Dendritic cell treated with granulocyte-macrophage colony-stimulating factor and Interleukin-4, amounts not matched to agents 40 ng/mL and 50 ng/mL, for 4 days (primary cell): ENCODE results near the gene HOXA6.

ENCODE experiments used
- H3K27ac Mint-ChIP-seq: one replicate; pipeline ENCODE4 v1.8.0; 2022; ENCODE audit warnings: mild to moderate bottlenecking, mixed read lengths
- H3K27me3 Mint-ChIP-seq: one replicate; pipeline ENCODE4 v1.8.0; 2022; ENCODE audit warnings: mild to moderate bottlenecking, mixed read lengths
- H3K36me3 Mint-ChIP-seq: one replicate; pipeline ENCODE4 v1.8.0; 2022; ENCODE audit warnings: low read depth, mixed read lengths
- H3K4me1 Mint-ChIP-seq: one replicate; pipeline ENCODE4 v1.8.0; 2022; ENCODE audit warnings: low read depth, mixed read lengths
- H3K4me3 Mint-ChIP-seq: one replicate; pipeline ENCODE4 v1.8.0; 2022; ENCODE audit warnings: mild to moderate bottlenecking, moderate library complexity, mixed read lengths
- H3K9me3 Mint-ChIP-seq: one replicate; pipeline ENCODE4 v1.8.0; 2022; ENCODE audit warnings: mixed read lengths
- intact Hi-C: fragments of 100-400 bp; cut with micrococcal nuclease; formaldehyde crosslinking; loops from one replicate; pipeline ENCODE4 v1.15.0; 2022

Gene HOXA6

DNA sequence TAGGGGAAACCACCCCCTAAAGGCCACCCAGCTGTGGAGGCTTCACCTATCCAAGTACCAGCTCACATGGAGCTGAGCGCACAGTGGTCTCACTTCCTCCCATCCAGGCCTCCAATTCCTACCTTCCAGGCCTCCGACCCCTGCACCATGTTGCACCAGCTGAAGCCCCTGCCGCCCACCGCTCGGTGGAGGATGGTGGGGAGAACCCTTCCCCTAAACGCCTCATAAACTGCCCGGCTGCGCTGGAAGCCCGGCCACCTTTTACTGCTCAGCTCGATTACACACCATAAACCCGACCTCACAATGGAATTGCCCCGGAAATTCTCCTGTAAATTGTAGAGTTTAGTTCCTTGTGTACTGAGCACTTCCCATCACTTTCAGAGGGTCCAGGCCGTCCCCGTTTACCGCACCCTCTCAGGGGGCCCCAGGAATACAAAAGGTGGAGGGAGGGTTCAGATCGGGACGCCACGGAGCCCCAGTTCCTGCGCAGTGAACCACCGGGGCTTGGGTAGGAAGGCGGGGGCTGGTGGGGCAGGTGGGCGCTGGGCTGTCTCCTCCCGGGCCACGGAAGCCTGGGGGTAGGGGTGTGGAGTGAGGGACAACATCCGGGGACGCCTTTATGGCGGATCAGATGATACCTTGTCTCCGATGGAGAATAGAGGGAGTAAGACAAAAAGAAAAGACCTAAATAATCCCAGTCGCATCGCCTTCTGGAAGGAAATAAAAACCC, 10.3 kb upstream of the HOXA6 start:
- Mint-ChIP-seq H3K4me3 (no peak overlapping the region), H3K27ac (no peak overlapping the region), H3K27me3 (peaks cover 89% of the 10 kb centered on the region), H3K4me1 (peaks cover 57% of the 10 kb centered on the region), H3K9me3 (no peaks in the 10 kb centered on the region), H3K36me3 (no peaks in the 10 kb centered on the region)
- intact Hi-C loops = loop anchor here (10.0 kb wide), 1 partner anchor 63 kb away; the partner anchor contains the start of gene HOXA1

DNA sequence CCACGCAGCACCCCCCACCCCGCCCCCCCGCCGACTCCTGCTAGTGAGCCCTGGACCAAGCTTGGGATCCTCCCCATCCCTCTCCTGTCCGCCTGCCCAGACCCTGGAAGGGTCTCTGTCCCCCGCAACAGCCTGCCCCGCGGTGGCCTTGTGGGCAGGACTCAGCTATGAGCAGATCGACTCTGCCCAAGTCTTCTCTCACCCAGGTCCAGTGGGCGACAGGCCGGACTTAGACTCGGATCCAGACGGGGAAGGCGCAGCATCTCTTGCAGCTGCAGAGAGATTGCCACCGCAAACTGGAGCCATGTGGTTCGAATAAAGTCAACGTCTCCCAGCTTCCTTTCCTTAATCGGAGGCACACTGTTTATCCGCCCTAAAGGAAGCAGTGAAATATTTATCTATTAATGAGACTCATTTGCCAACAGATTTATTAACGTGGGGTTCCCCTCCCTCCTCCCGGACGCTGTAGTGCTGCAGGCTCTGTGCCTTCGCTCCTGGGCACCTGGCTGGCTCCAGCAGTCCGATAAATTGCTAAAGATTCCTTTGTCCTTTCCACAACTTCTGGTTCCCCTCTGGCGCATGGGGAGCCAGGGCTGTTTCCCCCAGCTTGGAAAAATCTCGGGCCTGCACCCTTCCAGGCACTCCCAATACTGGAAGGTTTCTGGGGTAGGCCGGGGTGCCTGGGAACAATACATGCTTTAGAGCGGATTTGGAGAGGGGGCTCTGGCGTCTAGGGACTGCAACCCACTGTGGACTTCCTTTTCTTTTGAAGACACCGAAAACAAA, 9.5 kb upstream of the HOXA6 start:
- Mint-ChIP-seq H3K27ac (no peak overlapping the region), H3K4me3 (peak overlapping the region; percentile 42), H3K9me3 (no peaks in the 10 kb centered on the region), H3K27me3 (peaks cover 93% of the 10 kb centered on the region), H3K4me1 (peaks cover 62% of the 10 kb centered on the region), H3K36me3 (no peaks in the 10 kb centered on the region)
- intact Hi-C loops = loop anchor here (10.0 kb wide), 1 partner anchor 62 kb away; the partner anchor contains the start of gene HOXA1

DNA sequence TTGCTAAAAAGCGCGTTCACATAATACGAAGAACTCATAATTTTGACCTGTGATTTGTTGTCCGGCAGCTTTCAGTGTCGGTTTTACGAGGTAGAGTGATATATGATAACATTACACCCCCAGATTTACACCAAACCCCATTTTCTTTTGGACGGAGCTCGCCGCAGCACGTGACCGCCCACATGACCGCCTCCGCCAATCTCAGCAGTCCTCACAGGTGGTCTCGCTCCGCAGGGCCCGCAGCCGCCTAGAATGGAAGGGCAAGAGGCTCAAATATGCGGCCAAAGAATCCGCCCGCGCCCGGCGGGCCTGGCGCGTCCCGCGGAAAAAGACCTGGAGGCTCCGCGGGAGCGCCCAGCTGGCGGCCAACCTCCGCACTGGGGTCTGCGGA, 8.9 kb upstream of the HOXA6 start, which contains the start of gene HOXA7:
TSS of gene HOXA7 (minus strand) at position 168 of the 391 bp plus-strand sequence. CDS start at position 38, 130 bp downstream.
- peaks cover 64% of the 10 kb centered on the region for H3K4me1 Mint-ChIP-seq
- intact Hi-C loops = loop anchor here (10.0 kb wide), 1 partner anchor 62 kb away; the partner anchor contains the start of gene HOXA1
- no peaks in the 10 kb centered on the region for H3K9me3 Mint-ChIP-seq
- H3K27ac Mint-ChIP-seq = no peak within 1 kb of the TSS
- H3K4me3 Mint-ChIP-seq = peak within 1 kb of the TSS; percentile 73
- H3K27me3 Mint-ChIP-seq = peaks cover 93% of the 10 kb centered on the region
- no peaks in the 10 kb centered on the region for H3K36me3 Mint-ChIP-seq

DNA sequence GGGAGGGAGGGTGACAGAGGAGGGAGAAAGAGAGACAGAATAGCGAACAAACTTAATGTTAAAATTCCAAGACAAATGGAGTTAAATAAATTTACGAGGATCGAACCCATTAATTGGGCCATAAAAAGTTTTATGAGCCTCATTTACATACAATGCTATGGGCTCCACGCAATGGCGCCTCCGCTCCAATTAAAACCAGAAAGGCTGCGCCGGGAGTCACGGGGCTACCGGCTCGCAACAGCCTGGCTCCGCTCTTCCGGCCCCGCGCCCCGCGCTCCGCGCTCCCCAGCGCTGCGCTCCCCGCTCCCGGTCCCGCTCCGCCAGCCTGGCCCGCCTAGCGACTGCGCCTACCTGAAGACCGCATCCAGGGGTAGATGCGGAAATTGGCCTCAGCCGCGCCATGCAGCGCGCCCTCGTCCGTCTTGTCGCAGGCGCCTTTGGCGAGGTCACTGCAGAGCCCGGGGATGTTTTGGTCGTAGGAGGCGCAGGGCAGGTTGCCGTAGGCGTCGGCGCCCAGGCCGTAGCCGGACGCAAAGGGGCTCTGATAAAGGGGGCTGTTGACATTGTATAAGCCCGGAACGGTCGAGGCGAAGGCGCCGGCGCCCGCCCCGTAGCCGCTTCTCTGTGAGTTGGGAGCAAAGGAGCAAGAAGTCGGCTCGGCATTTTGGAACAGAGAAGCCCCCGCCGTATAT, 8.4 kb upstream of the HOXA6 start:
- H3K4me1 Mint-ChIP-seq = peaks cover 69% of the 10 kb centered on the region
- H3K27me3 Mint-ChIP-seq = peaks cover 99% of the 10 kb centered on the region
- no peaks in the 10 kb centered on the region for H3K36me3 Mint-ChIP-seq
- H3K9me3 Mint-ChIP-seq = no peaks in the 10 kb centered on the region
- peak overlapping the region; percentile 73 for H3K4me3 Mint-ChIP-seq
- no peak overlapping the region for H3K27ac Mint-ChIP-seq
- intact Hi-C loops = loop anchor here (10.0 kb wide), 1 partner anchor 61 kb away; the partner anchor contains the start of gene HOXA1

DNA sequence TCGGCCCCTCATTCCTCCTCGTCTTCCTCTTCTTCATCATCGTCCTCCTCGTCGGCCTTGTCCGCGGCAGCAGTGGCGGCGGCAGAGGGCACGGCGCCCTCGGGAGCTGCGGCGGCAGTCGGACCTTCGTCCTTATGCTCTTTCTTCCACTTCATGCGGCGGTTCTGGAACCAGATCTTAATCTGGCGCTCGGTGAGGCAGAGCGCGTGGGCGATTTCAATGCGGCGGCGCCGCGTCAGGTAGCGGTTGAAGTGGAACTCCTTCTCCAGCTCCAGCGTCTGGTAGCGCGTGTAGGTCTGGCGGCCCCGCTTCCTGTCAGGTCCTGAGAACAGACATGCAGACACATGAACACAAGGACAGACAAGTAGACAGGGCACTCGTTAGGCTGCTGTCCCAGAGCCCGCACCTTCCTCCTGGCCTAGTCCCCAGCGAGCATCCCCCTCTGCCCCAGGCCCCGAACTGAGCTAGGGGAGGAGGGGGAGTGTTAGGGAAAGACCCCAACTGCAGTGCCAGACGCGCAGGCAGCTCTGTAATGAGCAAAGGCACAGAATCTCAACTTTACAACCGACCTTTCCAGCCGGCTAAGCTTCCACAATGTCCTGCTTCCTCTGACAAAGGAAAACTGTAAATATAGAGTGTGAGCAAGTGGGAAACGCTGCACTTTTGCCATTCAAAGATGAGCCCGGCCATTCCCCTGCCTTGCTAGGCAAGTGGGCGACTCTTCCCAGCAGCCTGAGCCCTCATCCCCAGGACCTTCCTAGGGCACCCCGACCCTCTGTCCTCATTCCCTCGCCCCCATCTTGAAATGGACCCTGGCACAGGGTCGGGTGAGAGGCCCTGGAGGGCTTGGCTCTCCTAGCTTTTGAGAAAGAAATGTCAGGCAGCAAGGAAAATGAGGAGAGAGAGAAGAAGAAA, 7.6 kb upstream of the HOXA6 start:
- no peaks in the 10 kb centered on the region for H3K36me3 Mint-ChIP-seq
- H3K9me3 Mint-ChIP-seq = no peaks in the 10 kb centered on the region
- intact Hi-C loops = loop anchor here (10.0 kb wide), 1 partner anchor 60 kb away; the partner anchor contains the start of gene HOXA1
- H3K4me1 Mint-ChIP-seq = peaks cover 73% of the 10 kb centered on the region
- peak overlapping the region; percentile 71 for H3K4me3 Mint-ChIP-seq
- H3K27ac Mint-ChIP-seq = no peak overlapping the region
- peaks cover 99% of the 10 kb centered on the region for H3K27me3 Mint-ChIP-seq

DNA sequence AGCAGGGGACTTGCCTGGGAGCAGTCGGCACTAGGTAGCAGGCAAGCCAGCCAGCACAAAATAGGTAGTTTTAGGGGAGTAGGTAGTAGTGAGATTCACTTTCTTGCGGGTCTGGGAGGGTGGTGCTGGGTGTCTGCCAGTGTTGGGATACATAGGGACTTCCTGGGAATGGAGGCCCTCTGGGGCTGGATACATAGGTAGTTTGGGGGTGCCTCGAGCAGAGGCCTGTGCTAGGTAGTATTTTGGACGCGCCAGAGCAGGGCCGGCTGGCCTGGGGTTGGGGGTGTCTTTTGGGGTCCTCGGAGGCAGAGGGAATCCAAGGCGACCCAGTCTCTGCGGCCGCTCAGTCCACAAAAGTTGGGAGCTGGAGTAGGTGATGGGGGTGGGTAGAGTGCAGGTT, 6.8 kb upstream of the HOXA6 start:
- intact Hi-C loops = loop anchor here (10.0 kb wide), 1 partner anchor 60 kb away; the partner anchor contains the start of gene HOXA1

DNA sequence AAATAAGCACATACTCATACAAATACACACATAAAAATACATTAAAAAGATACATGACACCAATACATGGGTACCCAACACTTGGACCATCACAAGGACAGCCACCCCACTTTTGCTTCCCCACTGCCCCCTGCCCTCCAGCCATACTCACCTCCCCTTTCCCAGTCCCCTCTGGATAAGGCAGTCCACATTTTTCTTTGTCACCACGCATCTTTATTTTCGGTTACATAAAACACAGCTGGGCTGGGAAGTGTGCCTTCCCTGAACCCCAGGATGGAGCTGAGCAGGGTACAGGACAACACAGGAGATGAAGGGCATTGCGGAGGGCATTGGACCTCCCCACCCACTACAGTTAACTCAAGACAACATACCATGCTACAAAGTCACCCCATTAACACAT, 6.0 kb upstream of the HOXA6 start:
- Mint-ChIP-seq H3K4me3 (no peak overlapping the region), H3K27ac (no peak overlapping the region), H3K9me3 (no peaks in the 10 kb centered on the region), H3K36me3 (no peaks in the 10 kb centered on the region), H3K27me3 (peaks cover 99% of the 10 kb centered on the region), H3K4me1 (peaks cover 62% of the 10 kb centered on the region)
- intact Hi-C loops = loop anchor here (10.0 kb wide), 1 partner anchor 59 kb away; the partner anchor contains the start of gene HOXA1

More for the DNA sequence above, 6.8 kb upstream of the HOXA6 start:
- Mint-ChIP-seq H3K9me3 (no peaks in the 10 kb centered on the region), H3K36me3 (no peaks in the 10 kb centered on the region), H3K4me1 (peaks cover 66% of the 10 kb centered on the region), H3K27me3 (peaks cover 99% of the 10 kb centered on the region), H3K4me3 (peak overlapping the region; percentile 71), H3K27ac (no peak overlapping the region)

DNA sequence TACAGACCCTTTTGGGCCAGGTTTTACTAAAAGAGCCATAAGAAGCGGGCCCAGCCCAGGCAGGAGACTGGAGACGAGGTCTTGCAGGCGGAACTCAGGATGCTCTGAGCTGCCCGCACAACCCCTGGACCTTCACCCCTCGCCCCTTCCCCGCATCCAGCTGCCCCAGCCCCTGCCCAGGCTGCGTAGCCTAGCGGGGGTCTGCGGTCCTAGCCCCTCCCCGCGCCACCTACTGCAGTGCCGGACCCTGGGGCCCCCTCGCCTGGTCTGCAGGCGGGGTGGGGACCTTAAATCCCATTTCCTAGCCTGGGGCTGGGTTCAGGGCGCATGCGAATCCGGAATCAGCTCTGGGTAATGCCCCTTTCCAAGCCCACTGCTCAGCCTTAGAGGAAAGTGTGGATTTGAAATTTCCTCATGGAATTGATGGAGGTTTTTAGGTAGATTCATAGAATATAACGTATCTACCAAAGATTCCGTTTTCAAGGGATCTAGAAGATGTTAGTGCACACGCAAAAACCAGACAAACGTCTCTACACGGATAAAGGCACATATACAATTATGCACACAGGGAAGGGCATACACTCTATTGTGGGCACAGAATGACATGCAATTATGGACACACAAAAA, 5.4 kb upstream of the HOXA6 start:
- peaks cover 62% of the 10 kb centered on the region for H3K4me1 Mint-ChIP-seq
- peaks cover 99% of the 10 kb centered on the region for H3K27me3 Mint-ChIP-seq
- H3K36me3 Mint-ChIP-seq = no peaks in the 10 kb centered on the region
- no peaks in the 10 kb centered on the region for H3K9me3 Mint-ChIP-seq
- H3K27ac Mint-ChIP-seq = no peak overlapping the region
- no peak overlapping the region for H3K4me3 Mint-ChIP-seq
- intact Hi-C loops = loop anchor here (10.0 kb wide), 1 partner anchor 58 kb away; the partner anchor contains the start of gene HOXA1

DNA sequence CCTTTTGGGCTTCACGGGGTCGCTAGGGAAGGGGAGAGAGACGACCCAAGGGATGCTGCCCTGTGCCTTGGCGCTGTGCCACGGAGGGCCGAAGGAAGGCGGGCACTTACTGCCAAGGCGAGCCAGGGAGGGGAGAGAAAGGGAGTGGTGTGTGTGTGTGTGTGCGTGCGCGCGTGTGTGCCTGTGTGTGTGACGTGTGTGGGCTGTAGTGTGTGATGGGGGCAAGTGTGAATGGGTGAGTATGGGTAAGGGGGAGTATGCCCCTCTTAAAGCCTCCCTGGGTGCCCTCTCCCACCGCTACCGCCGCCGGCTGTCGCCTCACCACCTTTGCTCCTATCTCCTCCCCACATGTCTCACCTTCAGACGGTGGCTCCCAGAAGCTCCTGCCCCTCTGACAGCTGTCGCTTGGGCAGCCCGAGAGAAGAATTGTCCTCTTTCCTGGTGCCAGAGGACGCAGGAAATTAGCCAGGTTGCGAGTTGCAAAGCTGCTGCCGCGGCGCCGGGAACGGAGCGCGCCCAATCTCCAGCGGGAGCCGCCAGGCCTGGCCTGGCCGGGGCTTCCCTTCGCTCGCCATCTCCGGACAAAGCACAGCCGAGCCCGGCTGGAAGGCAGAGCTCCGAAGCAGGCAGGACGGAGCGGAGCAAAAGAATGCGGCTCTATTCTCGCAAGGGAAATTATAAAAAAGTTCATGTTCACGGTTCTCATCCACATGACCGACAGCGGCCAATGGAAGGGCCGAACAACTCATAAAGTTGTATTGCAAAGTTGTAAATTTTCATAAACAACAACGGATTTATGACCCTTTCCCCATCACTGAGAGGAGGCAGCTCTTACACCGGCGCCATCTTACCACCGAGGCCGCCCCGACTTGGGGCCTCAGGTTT, 4.6 kb upstream of the HOXA6 start, which contains the start of gene HOXA3:
TSS of gene HOXA3 (minus strand) at position 653 of the 885 bp plus-strand sequence. CDS start 41,943 bp downstream, outside the sequence.
- H3K4me1 Mint-ChIP-seq = peaks cover 61% of the 10 kb centered on the region
- intact Hi-C loops = loop anchor here (10.0 kb wide), 1 partner anchor 57 kb away; the partner anchor contains the start of gene HOXA1
- no peaks in the 10 kb centered on the region for H3K9me3 Mint-ChIP-seq
- peak within 1 kb of the TSS; percentile 7 for H3K27ac Mint-ChIP-seq
- H3K4me3 Mint-ChIP-seq = peak within 1 kb of the TSS; percentile 70
- H3K36me3 Mint-ChIP-seq = no peaks in the 10 kb centered on the region
- peaks cover 98% of the 10 kb centered on the region for H3K27me3 Mint-ChIP-seq

DNA sequence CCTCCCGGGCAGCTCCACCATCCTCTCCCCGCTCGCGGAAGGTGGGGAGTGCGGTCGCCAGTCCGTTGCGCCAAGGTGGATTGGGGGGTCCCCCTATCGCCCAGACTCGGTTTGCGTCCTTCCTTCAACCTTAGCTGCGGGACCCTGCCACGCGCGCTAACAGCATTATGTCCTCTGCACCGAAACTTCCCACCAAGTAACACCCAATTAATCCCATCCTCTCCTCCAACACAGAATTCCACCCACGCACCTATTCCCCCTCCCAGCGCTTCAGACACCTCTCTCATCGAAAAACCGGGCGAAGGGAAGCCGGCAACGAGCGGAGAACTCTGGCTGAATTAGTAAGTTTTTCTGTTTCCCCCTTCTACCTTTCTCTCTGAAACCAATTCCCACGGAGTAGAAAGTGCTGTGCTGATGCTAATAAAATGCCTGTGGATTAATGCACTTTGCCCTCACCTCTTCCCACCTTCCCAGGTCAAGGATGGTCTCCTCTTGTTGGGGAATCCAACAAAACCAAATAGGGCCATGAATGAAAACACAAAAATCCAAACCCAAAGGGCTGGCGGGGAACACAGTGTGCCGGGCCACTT, 3.9 kb upstream of the HOXA6 start:
- H3K4me1 Mint-ChIP-seq = peaks cover 65% of the 10 kb centered on the region
- no peaks in the 10 kb centered on the region for H3K9me3 Mint-ChIP-seq
- no peaks in the 10 kb centered on the region for H3K36me3 Mint-ChIP-seq
- peak overlapping the region; percentile 70 for H3K4me3 Mint-ChIP-seq
- peaks cover 98% of the 10 kb centered on the region for H3K27me3 Mint-ChIP-seq
- peak overlapping the region; percentile 7 for H3K27ac Mint-ChIP-seq
- intact Hi-C loops = loop anchor here (10.0 kb wide), 1 partner anchor 57 kb away; the partner anchor contains the start of gene HOXA1
